H9 (cell line): ENCODE data around the gene VSTM4. TPM values are rescaled to one million over a fixed set of nuclear protein-coding genes. Genes with fewer than 3 reads are reported as not detected.

Experiments used
- DNase-seq: peaks from one replicate; pipeline ENCODE4 v3.0.0-alpha.2; 2017
- H2AFZ ChIP-seq: one replicate; pipeline ENCODE4 v1.6.1; 2013; ENCODE audit warnings: mild to moderate bottlenecking, low read length, control low read depth, moderate library complexity
- H2AK5ac ChIP-seq: 2 replicates; pipeline ENCODE4 v1.6.1; 2013; ENCODE audit warnings: low read length, control low read depth, mixed read lengths; ENCODE audit not compliant: insufficient read length
- H2BK120ac ChIP-seq: one replicate; pipeline ENCODE4 v1.6.1; 2013; ENCODE audit warnings: low read depth, mild to moderate bottlenecking, low read length, control low read depth, inconsistent platforms; ENCODE audit not compliant: poor library complexity, severe bottlenecking
- H2BK12ac ChIP-seq: 2 replicates; pipeline ENCODE4 v1.6.1; 2013; ENCODE audit warnings: low read length, control low read depth, mixed read lengths, low read depth; ENCODE audit not compliant: insufficient read length
- H2BK15ac ChIP-seq: 2 replicates; pipeline ENCODE4 v1.6.1; 2013; ENCODE audit warnings: low read depth, low read length, control low read depth
- H2BK20ac ChIP-seq: one replicate; pipeline ENCODE4 v1.6.1; 2013; ENCODE audit warnings: low read depth, mild to moderate bottlenecking, low read length, control low read depth, inconsistent platforms; ENCODE audit not compliant: poor library complexity, severe bottlenecking
- H2BK5ac ChIP-seq: 2 replicates; pipeline ENCODE4 v1.6.1; 2013; ENCODE audit warnings: low read length, control low read depth, mixed read lengths; ENCODE audit not compliant: insufficient read length
- H3K14ac ChIP-seq: 2 replicates; pipeline ENCODE4 v1.6.1; 2013; ENCODE audit warnings: low read length, control low read depth; ENCODE audit not compliant: insufficient read depth
- H3K18ac ChIP-seq: 2 replicates; pipeline ENCODE4 v1.6.1; 2013; ENCODE audit warnings: low read depth, mild to moderate bottlenecking, mixed read lengths, low read length, control low read depth; ENCODE audit not compliant: insufficient read length
- H3K23ac ChIP-seq: 2 replicates; pipeline ENCODE4 v1.6.1; 2013; ENCODE audit warnings: low read length, control low read depth, mixed read lengths, low read depth; ENCODE audit not compliant: insufficient read length
- H3K23me2 ChIP-seq: 2 replicates; pipeline ENCODE4 v1.6.1; 2013; ENCODE audit warnings: low read depth, mild to moderate bottlenecking, mixed read lengths, low read length, control low read depth; ENCODE audit not compliant: insufficient read length, poor library complexity, severe bottlenecking
- H3K27ac ChIP-seq: 2 replicates; pipeline ENCODE4 v1.5.1; 2013; ENCODE audit warnings: low read length, control low read depth, mixed read lengths, low read depth; ENCODE audit not compliant: insufficient read length
- H3K27me3 ChIP-seq: 2 replicates; pipeline ENCODE4 v1.6.1; 2013; ENCODE audit warnings: low read length, control low read depth, inconsistent platforms; ENCODE audit not compliant: insufficient read depth
- H3K4ac ChIP-seq: 2 replicates; pipeline ENCODE4 v1.6.1; 2013; ENCODE audit warnings: low read depth, mild to moderate bottlenecking, control low read depth, inconsistent platforms, low read length, moderate library complexity
- H3K4me1 ChIP-seq: 2 replicates; pipeline ENCODE4 v1.6.1; 2013; ENCODE audit warnings: low read length, control low read depth, inconsistent platforms; ENCODE audit not compliant: insufficient read depth
- H3K4me2 ChIP-seq: 2 replicates; pipeline ENCODE4 v1.6.1; 2013; ENCODE audit warnings: low read length, control low read depth, mixed read lengths; ENCODE audit not compliant: insufficient read length, insufficient read depth
- H3K56ac ChIP-seq: 2 replicates; pipeline ENCODE4 v1.6.1; 2013; ENCODE audit warnings: low read depth, mild to moderate bottlenecking, mixed read lengths, low read length, control low read depth; ENCODE audit not compliant: insufficient read length
- H3K79me1 ChIP-seq: 2 replicates; pipeline ENCODE4 v1.6.1; 2013; ENCODE audit warnings: low read depth, mild to moderate bottlenecking, moderate library complexity, low read length, control low read depth, inconsistent platforms; ENCODE audit not compliant: insufficient read depth, poor library complexity, severe bottlenecking
- H3K79me2 ChIP-seq: 2 replicates; pipeline ENCODE4 v1.6.1; 2013; ENCODE audit warnings: low read length, control low read depth, inconsistent platforms; ENCODE audit not compliant: insufficient read depth
- H3K9ac ChIP-seq: 2 replicates; pipeline ENCODE4 v1.6.1; 2013; ENCODE audit warnings: low read length, control low read depth, mixed read lengths; ENCODE audit not compliant: insufficient read length; ENCODE audit errors: extremely low read depth
- H3K9me3 ChIP-seq: one replicate; pipeline ENCODE4 v1.6.1; 2013; ENCODE audit warnings: low read depth, low read length, inconsistent platforms; ENCODE audit not compliant: control insufficient read depth
- H3T11ph ChIP-seq: one replicate; pipeline ENCODE4 v1.6.1; 2013; ENCODE audit warnings: mild to moderate bottlenecking, low read length, control low read depth, inconsistent platforms
- H4K20me1 ChIP-seq: one replicate; pipeline ENCODE4 v1.6.1; 2013; ENCODE audit not compliant: control insufficient read depth, insufficient read length, insufficient read depth
- H4K5ac ChIP-seq: 2 replicates; pipeline ENCODE4 v1.6.1; 2013; ENCODE audit warnings: low read depth, mild to moderate bottlenecking, mixed read lengths, low read length, control low read depth; ENCODE audit not compliant: insufficient read length
- H4K8ac ChIP-seq: replicated peaks from 2 replicates; pipeline ENCODE4 v1.6.1; 2013; ENCODE audit warnings: low read length, control low read depth, mixed read lengths, low read depth; ENCODE audit not compliant: insufficient read length
- H4K91ac ChIP-seq: 2 replicates; pipeline ENCODE4 v1.6.1; 2013; ENCODE audit warnings: low read depth, mild to moderate bottlenecking, moderate library complexity, mixed read lengths, low read length, control low read depth; ENCODE audit not compliant: insufficient read length
- H3K27ac Mint-ChIP-seq, 3 experiments: 2 replicates in 2 of 3; 3 replicates in 1 of 3; pipeline ENCODE4 v1.8.0; 2020 to 2021; ENCODE audit warnings: mixed read lengths in 3 of 3, mild to moderate bottlenecking in 1 of 3, moderate library complexity in 1 of 3
- H3K27me3 Mint-ChIP-seq: 2 replicates; pipeline ENCODE4 v1.8.0; 2021; ENCODE audit warnings: low read depth, mild to moderate bottlenecking, moderate library complexity, mixed read lengths
- H3K36me3 Mint-ChIP-seq, 3 experiments: 2 replicates in 2 of 3; 3 replicates in 1 of 3; pipeline ENCODE4 v1.8.0; 2020 to 2021; ENCODE audit warnings: low read depth in 3 of 3, mixed read lengths in 3 of 3; ENCODE audit not compliant: insufficient read depth in 1 of 3
- H3K4me1 Mint-ChIP-seq, 2 experiments: 2 replicates each; pipeline ENCODE4 v1.8.0; 2020; ENCODE audit warnings: mixed read lengths in 2 of 2
- H3K4me3 Mint-ChIP-seq, 2 experiments: 2 replicates in 1 of 2; 3 replicates in 1 of 2; pipeline ENCODE4 v1.8.0; 2020 to 2021; ENCODE audit warnings: mild to moderate bottlenecking in 2 of 2, mixed read lengths in 2 of 2, moderate library complexity in 1 of 2
- H3K9me3 Mint-ChIP-seq, 2 experiments: 2 replicates in 1 of 2; 3 replicates in 1 of 2; pipeline ENCODE4 v1.8.0; 2020; ENCODE audit warnings: mild to moderate bottlenecking in 2 of 2, mixed read lengths in 2 of 2, moderate library complexity in 1 of 2
- CTCF ChIP-seq: fragments of 200-600 bp; sonication (generic); conservative IDR thresholded peaks from 3 replicates; pipeline ENCODE4 v1.8.0; 2021; ENCODE audit warnings: antibody characterized with exemption, mild to moderate bottlenecking
- WGBS: extraction: QIAGEN DNeasy Blood & Tissue Kit; methylation state at CpG from one replicate; pipeline ENCODE4 v1.1.7; 2013; ENCODE audit warnings: missing lambda C conversion rate, low lambda C conversion rate, mixed read lengths; ENCODE audit not compliant: insufficient read length; ENCODE audit errors: extremely low coverage; 5-methylcytosine and 5-hydroxymethylcytosine counted together
- total RNA-seq: library from RNA; stranded (reverse); gene quantifications from 2 replicates; pipeline ENCODE4 v1.2.1, GENCODE V29; 2021

Gene VSTM4
- total RNA-seq, 1 experiment from 2014 or later, result 0.44 TPM

- Histone ChIP-seq H3K27me3 (no peaks in the 10 kb centered on the region), H2BK20ac (no peak overlapping the region), H2BK120ac (no peak overlapping the region), H3K4ac (no peak overlapping the region), H3K56ac (no peak overlapping the region), H3K9me3 (no peaks in the 10 kb centered on the region), H3T11ph (no peak overlapping the region), H3K4me1 (no peaks in the 10 kb centered on the region), H4K91ac (no peak overlapping the region), H2AFZ (no peak overlapping the region), H3K23ac (no peak overlapping the region), H3K18ac (no peak overlapping the region), H3K9ac (no peak overlapping the region), H2BK12ac (no peak overlapping the region), H3K14ac (no peak overlapping the region), H3K23me2 (no peaks in the 10 kb centered on the region), H2BK5ac (no peak overlapping the region), H2AK5ac (no peak overlapping the region), H4K5ac (no peak overlapping the region), H2BK15ac (no peak overlapping the region), H3K79me2 (no peaks in the 10 kb centered on the region), H3K4me2 (no peak overlapping the region), H4K8ac (no peak overlapping the region), H4K20me1 (no peaks in the 10 kb centered on the region), H3K79me1 (no peaks in the 10 kb centered on the region), H3K27ac (no peak overlapping the region)
- no peaks in the 10 kb centered on the region; a peak in 1 of 7 replicates for H3K36me3 Mint-ChIP-seq
- H3K27me3 Mint-ChIP-seq, result peaks cover 2% of the 10 kb centered on the region; the same call in 1 of the 2 replicates
- no peak overlapping the region for H3K4me3 Mint-ChIP-seq
- no peaks in the 10 kb centered on the region for H3K9me3 Mint-ChIP-seq
- no peak for TF ChIP-seq CTCF
- no CpG with 5 or more reads among the region's 8 CpGs for WGBS
- H3K4me1 Mint-ChIP-seq, result peaks cover 7% of the 10 kb centered on the region in 2 experiments; a peak in 3 of 4 replicates
- no peak for DNase-seq
- no peak overlapping the region for H3K27ac Mint-ChIP-seq
Observed at GRCh38 chr10:49107887-49108267, 7.4 kb downstream of the VSTM4 start.
